B cell (primary cell): ENCODE measurements around the gene CLSTN2. TPM values are rescaled to one million over a fixed set of nuclear protein-coding genes. Genes with fewer than 3 reads are reported as not detected.

Experiments used
- ATAC-seq: fragments of 200-7000 bp; cut with Tn5 transposase; one replicate; pipeline ENCODE4 v1.10.0; 2021; ENCODE audit warnings: low read depth, mild to moderate bottlenecking, moderate number of reproducible peaks, moderate library complexity
- CTCF ChIA-PET: fragments of 350-600 bp; sonication (Branson Sonifier 250); formaldehyde crosslinking; loops from one replicate; lab custom pipeline; 2021; ENCODE audit warnings: antibody characterized with exemption, inconsistent platforms; lab: Charles Lee
- POLR2A ChIA-PET: fragments of 350-600 bp; sonication (Branson Sonifier 250); formaldehyde crosslinking; loops from one replicate; lab custom pipeline; 2021; ENCODE audit warnings: antibody characterized with exemption; lab: Charles Lee
- DNase-seq: peaks from one replicate; pipeline ENCODE4 v3.0.0; 2013
- H2AFZ ChIP-seq: 2 replicates; pipeline ENCODE4 v1.6.1; 2012; ENCODE audit warnings: mild to moderate bottlenecking, low read depth, low read length; ENCODE audit not compliant: insufficient read depth, poor library complexity, severe bottlenecking
- H3K27ac ChIP-seq, 2 donors: 1 replicate in 1 of 2; 2 replicates in 1 of 2; pipeline ENCODE4 v1.5.1; 2012 to 2013; ENCODE audit warnings: low read length in 2 of 2, mild to moderate bottlenecking in 2 of 2, moderate library complexity in 1 of 2
- H3K27me3 ChIP-seq, 4 experiments: fragments of 200-600 bp in 1 of 4; sonication (generic) in 1 of 4; replicated peaks in 1 of 4; 1 replicate in 2 of 4; 2 replicates in 2 of 4; pipeline versions ENCODE4 v1.6.1 to v1.7.0; 2013 to 2016; ENCODE audit warnings: low read length in 3 of 4, mild to moderate bottlenecking in 2 of 4, mixed read lengths in 1 of 4, moderate library complexity in 1 of 4; ENCODE audit not compliant: insufficient read depth in 4 of 4, control insufficient read depth in 3 of 4; ENCODE audit errors: control extremely low read depth in 1 of 4
- H3K36me3 ChIP-seq, 2 experiments: replicated peaks in 1 of 2; 1 replicate in 1 of 2; 2 replicates in 1 of 2; pipeline versions ENCODE4 v1.6.1 to v1.7.1; 2013; ENCODE audit warnings: low read length in 1 of 2; ENCODE audit not compliant: insufficient read depth in 2 of 2, control insufficient read depth in 1 of 2; ENCODE audit errors: control extremely low read depth in 1 of 2, extremely low read depth in 1 of 2
- H3K4me1 ChIP-seq, 2 donors: fragments of 200-600 bp in 1 of 2; sonication (generic) in 1 of 2; 1 replicate in 1 of 2; 2 replicates in 1 of 2; pipeline versions ENCODE4 v1.5.1 to v1.6.1; 2013 to 2017; ENCODE audit warnings: low read length in 2 of 2; ENCODE audit not compliant: control insufficient read depth in 2 of 2, insufficient read depth in 2 of 2
- H3K4me2 ChIP-seq: replicated peaks from 2 replicates; pipeline ENCODE3; 2012; ENCODE audit warnings: mild to moderate bottlenecking, low read depth, low read length; ENCODE audit not compliant: poor library complexity, severe bottlenecking
- H3K4me3 ChIP-seq, 5 experiments: fragments of 200-600 bp in 1 of 5; sonication (generic) in 1 of 5; 1 replicate in 3 of 5; 2 replicates in 2 of 5; pipeline versions ENCODE4 v1.5.1 to v1.7.0; 2011 to 2016; ENCODE audit warnings: low read length in 4 of 5, mild to moderate bottlenecking in 4 of 5, low read depth in 2 of 5, control low read depth in 1 of 5, moderate library complexity in 1 of 5; ENCODE audit not compliant: insufficient read depth in 1 of 5; ENCODE audit errors: control extremely low read depth in 1 of 5, extremely low read depth in 1 of 5
- H3K79me2 ChIP-seq: fragments of 200-600 bp; sonication (generic); one replicate; pipeline ENCODE4 v1.6.0; 2016; ENCODE audit warnings: low read length; ENCODE audit not compliant: control insufficient read depth, insufficient read depth
- H3K9ac ChIP-seq: fragments of 200-600 bp; sonication (generic); 2 replicates; pipeline ENCODE4 v1.6.1; 2017; ENCODE audit warnings: mild to moderate bottlenecking, low read length, moderate library complexity
- H3K9me3 ChIP-seq, 3 donors: one replicate each; pipeline versions ENCODE4 v1.6.1 to v1.7.1; 2013; ENCODE audit warnings: low read length in 2 of 3; ENCODE audit not compliant: control insufficient read depth in 2 of 3, insufficient read depth in 1 of 3; ENCODE audit errors: control extremely low read depth in 1 of 3
- H4K20me1 ChIP-seq: 2 replicates; pipeline ENCODE4 v1.6.0; 2012; ENCODE audit warnings: mild to moderate bottlenecking, low read length; ENCODE audit not compliant: insufficient read depth, control insufficient read depth, poor library complexity, severe bottlenecking
- H3K27ac Mint-ChIP-seq: one replicate; pipeline ENCODE4 v1.8.0; 2021; ENCODE audit warnings: mixed read lengths
- H3K27me3 Mint-ChIP-seq: one replicate; pipeline ENCODE4 v1.8.0; 2021; ENCODE audit warnings: mixed read lengths
- H3K4me1 Mint-ChIP-seq: one replicate; pipeline ENCODE4 v1.8.0; 2021; ENCODE audit warnings: mixed read lengths
- H3K4me3 Mint-ChIP-seq: one replicate; pipeline ENCODE4 v1.8.0; 2021; ENCODE audit warnings: mixed read lengths
- H3K9me3 Mint-ChIP-seq: one replicate; pipeline ENCODE4 v1.8.0; 2022; ENCODE audit warnings: mixed read lengths; ENCODE audit not compliant: insufficient read depth
- CTCF ChIP-seq: fragments of 200-600 bp; IDR thresholded peaks from one replicate; pipeline ENCODE4 v1.8.0; 2022; ENCODE audit warnings: antibody characterized with exemption, mild to moderate bottlenecking
- EZH2 ChIP-seq: IDR thresholded peaks from 2 replicates; pipeline ENCODE4 v1.6.1; 2012; ENCODE audit warnings: borderline replicate concordance, low read depth, mild to moderate bottlenecking, moderate library complexity, low read length; ENCODE audit not compliant: insufficient read depth, poor library complexity, severe bottlenecking
- WGBS: methylation state at CpG from one replicate; pipeline ENCODE4 v1.1.5; 2013; ENCODE audit warnings: missing lambda C conversion rate; ENCODE audit not compliant: insufficient coverage; 5-methylcytosine and 5-hydroxymethylcytosine counted together
- intact Hi-C: fragments of 100-400 bp; cut with micrococcal nuclease; formaldehyde crosslinking; loops from one replicate; pipeline ENCODE4 v1.10.0; 2022
- polyA plus RNA-seq: library from polyadenylated mRNA; depleted of rRNA; stranded (reverse); fragments of >200 nt; gene quantifications from 2 replicates; pipeline ENCODE4 v1.2.3, GENCODE V29; 2012
- total RNA-seq, 2 donors: library from RNA; stranded (reverse); fragments of 120-200 nt in 1 of 2; gene quantifications; 1 replicate in 1 of 2; 2 replicates in 1 of 2; pipeline versions ENCODE4 v1.2.3 to v1.2.4, GENCODE V29; 2013 to 2022

CLSTN2 gene
- total and polyA plus RNA-seq, 2 donors (not counting 1 experiment from before 2014, with no cell fraction given): not detected

GRCh38 chr3:139934613-139935015 is 371 bp upstream of the CLSTN2 start:
- Mint-ChIP-seq H3K4me1 (peaks cover 9% of the 10 kb centered on the region), H3K27ac (no peak overlapping the region), H3K4me3 (peak overlapping the region; percentile 48), H3K9me3 (no peaks in the 10 kb centered on the region), H3K27me3 (peaks cover 44% of the 10 kb centered on the region)
- no peak overlapping the region for H2AFZ ChIP-seq
- no peak overlapping the region for H3K27ac ChIP-seq
- TF ChIP-seq CTCF: no peak
- TF ChIP-seq EZH2: no peak
- H3K9ac ChIP-seq: no peak overlapping the region
- H3K27me3 ChIP-seq: peaks cover 0 to 41% (median 23%) of the 10 kb centered on the region in 4 experiments
- ATAC-seq (no peak), DNase-seq (no peak)
- no peaks in the 10 kb centered on the region for H3K36me3 ChIP-seq
- intact Hi-C loops: no loop called here
- H3K79me2 ChIP-seq: no peaks in the 10 kb centered on the region
- no peaks in the 10 kb centered on the region for H4K20me1 ChIP-seq
- ChIA-PET POLR2A (no interaction called here), CTCF (no interaction called here)
- peaks cover 9 to 11% of the 10 kb centered on the region in 2 donors for H3K4me1 ChIP-seq
- no peak overlapping the region for H3K4me3 ChIP-seq
- 6% methylated on average over 25 of the region's 25 CpGs for WGBS
- H3K9me3 ChIP-seq: peaks cover 0 to 6% (median 0%) of the 10 kb centered on the region in 3 donors
- H3K4me2 ChIP-seq: peak overlapping the region; percentile 48

GRCh38 chr3:139935866-139936817 is 1.2 kb downstream of the CLSTN2 start:
- Histone ChIP-seq H3K4me2 (peak overlapping the region; percentile 48), H3K9ac (no peak overlapping the region), H3K27me3 (peaks cover 0 to 43% (median 23%) of the 10 kb centered on the region in 4 experiments), H3K27ac (no peak overlapping the region), H3K4me3 (no peak overlapping the region), H3K4me1 (peaks cover 9 to 11% of the 10 kb centered on the region in 2 donors), H3K9me3 (peaks cover 0 to 6% (median 0%) of the 10 kb centered on the region in 3 donors), H3K36me3 (no peaks in the 10 kb centered on the region), H2AFZ (peak overlapping the region; percentile 33), H3K79me2 (no peaks in the 10 kb centered on the region), H4K20me1 (no peaks in the 10 kb centered on the region)
- no peak for ATAC-seq
- ChIA-PET CTCF (interaction anchor here (0.6 to 3.4 kb wide), 5 partner anchors 16 to 1259 kb away, joined by 3 to 20 read pairs (median 5); no protein-coding TSS in a partner anchor), POLR2A (no interaction called here)
- intact Hi-C loops: no loop called here
- H3K27ac Mint-ChIP-seq: no peak overlapping the region
- peak overlapping the region; percentile 23 for H3K4me3 Mint-ChIP-seq
- no peaks in the 10 kb centered on the region for H3K9me3 Mint-ChIP-seq
- TF ChIP-seq EZH2 (no peak), CTCF (no peak)
- peaks cover 9% of the 10 kb centered on the region for H3K4me1 Mint-ChIP-seq
- WGBS: 4% methylated on average over 41 of the region's 42 CpGs
- DNase-seq: no peak
- peaks cover 58% of the 10 kb centered on the region for H3K27me3 Mint-ChIP-seq
